ENCODE results near the gene PPP2R2B.

The PPP2R2B gene

GRCh38 chr5:146718609-146719008 lies 159.9 kb downstream of the PPP2R2B start:
- Histone ChIP-seq H3K4me3 (replicated peaks; ENCODE audit: insufficient read depth, low read length) (no peak overlapping the region), H3K27ac (replicated peaks) (no peak overlapping the region), H3K27me3 (ENCODE audit: insufficient read depth, poor library complexity, severe bottlenecking) (no peaks in the 10 kb centered on the region)
- DNase-seq (ENCODE audit: low read depth in 1 of 2, low spot score in 1 of 2) = no peak
- no peak for TF ChIP-seq GABPA (IDR thresholded peaks at IDR 0.05; ENCODE audit: low read depth)
- no peak for TF ChIP-seq REST (IDR thresholded peaks at IDR 0.05; ENCODE audit: insufficient replicate concordance, low read depth)
- no peak for TF ChIP-seq SPI1 (IDR thresholded peaks at IDR 0.05; ENCODE audit: borderline replicate concordance, low read depth)
- no peak for TF ChIP-seq CTCF (IDR thresholded peaks at IDR 0.05; ENCODE audit: insufficient read depth, low read length)
- TF ChIP-seq POLR2AphosphoS5 (IDR thresholded peaks at IDR 0.05; ENCODE audit: low read depth) = no peak

GRCh38 chr5:146717951-146718350 lies 160.6 kb downstream of the PPP2R2B start:
- no peaks in the 10 kb centered on the region for H3K27me3 ChIP-seq (ENCODE audit: insufficient read depth, poor library complexity, severe bottlenecking)
- H3K4me3 ChIP-seq (replicated peaks; ENCODE audit: insufficient read depth, low read length) = no peak overlapping the region
- no peak for DNase-seq (ENCODE audit: low read depth in 1 of 2, low spot score in 1 of 2)
- no peak overlapping the region for H3K27ac ChIP-seq (replicated peaks)
- no peak for TF ChIP-seq GABPA (IDR thresholded peaks at IDR 0.05; ENCODE audit: low read depth)
- no peak for TF ChIP-seq REST (IDR thresholded peaks at IDR 0.05; ENCODE audit: insufficient replicate concordance, low read depth)
- no peak for TF ChIP-seq POLR2AphosphoS5 (IDR thresholded peaks at IDR 0.05; ENCODE audit: low read depth)
- TF ChIP-seq SPI1 (IDR thresholded peaks at IDR 0.05; ENCODE audit: borderline replicate concordance, low read depth) = no peak
- no peak for TF ChIP-seq CTCF (IDR thresholded peaks at IDR 0.05; ENCODE audit: insufficient read depth, low read length)

GRCh38 chr5:146716636-146717035 lies 161.9 kb downstream of the PPP2R2B start:
- DNase-seq (ENCODE audit: low read depth in 1 of 2, low spot score in 1 of 2) = no peak
- Histone ChIP-seq H3K4me3 (replicated peaks; ENCODE audit: insufficient read depth, low read length) (no peak overlapping the region), H3K27me3 (ENCODE audit: insufficient read depth, poor library complexity, severe bottlenecking) (no peaks in the 10 kb centered on the region), H3K27ac (replicated peaks) (no peak overlapping the region)
- TF ChIP-seq POLR2AphosphoS5 (IDR thresholded peaks at IDR 0.05; ENCODE audit: low read depth) (no peak), GABPA (IDR thresholded peaks at IDR 0.05; ENCODE audit: low read depth) (no peak), SPI1 (IDR thresholded peaks at IDR 0.05; ENCODE audit: borderline replicate concordance, low read depth) (no peak), CTCF (IDR thresholded peaks at IDR 0.05; ENCODE audit: insufficient read depth, low read length) (no peak), REST (IDR thresholded peaks at IDR 0.05; ENCODE audit: insufficient replicate concordance, low read depth) (no peak)
